Breast epithelium (tissue), 3 donors: ENCODE data around the gene NAV2.

Source experiments
- POLR2A ChIP-seq: fragments of 450-650 bp; IDR thresholded peaks from one replicate; pipeline ENCODE4 v1.6.1; 2016; ENCODE audit warnings: antibody characterized with exemption, mild to moderate bottlenecking, moderate library complexity
- POLR2AphosphoS5 ChIP-seq, 3 donors: sonication (generic); formaldehyde crosslinking; IDR thresholded peaks; one replicate each; pipeline ENCODE4 v1.6.1; 2017; ENCODE audit warnings: antibody characterized with exemption in 3 of 3
- TF ChIP-seq, protein P1 (sequence below), 3 donors: fragments of 450-650 bp; IDR thresholded peaks; one replicate each; pipeline ENCODE4 v1.5.1; 2016 to 2017; ENCODE audit warnings: antibody characterized with exemption in 3 of 3, mild to moderate bottlenecking in 3 of 3, moderate library complexity in 3 of 3

DNA sequence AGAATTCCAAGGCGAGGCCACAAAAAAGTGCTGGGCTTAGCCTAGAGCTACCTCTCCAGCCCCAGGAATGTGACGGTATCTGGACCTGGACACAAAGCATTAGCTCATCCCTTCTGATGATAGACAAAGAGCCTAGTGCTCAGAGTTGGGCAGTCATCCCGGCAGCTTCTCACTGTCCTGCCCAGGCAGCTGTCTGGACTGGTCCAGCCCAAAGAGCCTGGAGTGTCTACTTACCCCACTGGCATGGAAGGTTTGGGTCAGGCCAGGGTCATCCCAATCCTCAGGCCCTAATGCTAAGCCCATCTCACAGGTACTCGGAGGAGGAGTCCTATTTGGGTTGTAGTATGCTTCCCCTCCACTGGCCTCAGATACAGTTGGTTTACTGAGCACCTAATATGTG is 31.0 kb downstream of the NAV2 start:
- TF ChIP-seq, protein P1, sequence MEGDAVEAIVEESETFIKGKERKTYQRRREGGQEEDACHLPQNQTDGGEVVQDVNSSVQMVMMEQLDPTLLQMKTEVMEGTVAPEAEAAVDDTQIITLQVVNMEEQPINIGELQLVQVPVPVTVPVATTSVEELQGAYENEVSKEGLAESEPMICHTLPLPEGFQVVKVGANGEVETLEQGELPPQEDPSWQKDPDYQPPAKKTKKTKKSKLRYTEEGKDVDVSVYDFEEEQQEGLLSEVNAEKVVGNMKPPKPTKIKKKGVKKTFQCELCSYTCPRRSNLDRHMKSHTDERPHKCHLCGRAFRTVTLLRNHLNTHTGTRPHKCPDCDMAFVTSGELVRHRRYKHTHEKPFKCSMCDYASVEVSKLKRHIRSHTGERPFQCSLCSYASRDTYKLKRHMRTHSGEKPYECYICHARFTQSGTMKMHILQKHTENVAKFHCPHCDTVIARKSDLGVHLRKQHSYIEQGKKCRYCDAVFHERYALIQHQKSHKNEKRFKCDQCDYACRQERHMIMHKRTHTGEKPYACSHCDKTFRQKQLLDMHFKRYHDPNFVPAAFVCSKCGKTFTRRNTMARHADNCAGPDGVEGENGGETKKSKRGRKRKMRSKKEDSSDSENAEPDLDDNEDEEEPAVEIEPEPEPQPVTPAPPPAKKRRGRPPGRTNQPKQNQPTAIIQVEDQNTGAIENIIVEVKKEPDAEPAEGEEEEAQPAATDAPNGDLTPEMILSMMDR (IDR thresholded peaks at IDR 0.05): no peak
- TF ChIP-seq POLR2AphosphoS5 (IDR thresholded peaks at IDR 0.05): no peak
- no peak for TF ChIP-seq POLR2A
